Peyer's patch (tissue), 4 donors: ENCODE measurements around the gene HJV. TPM values are rescaled to one million over a fixed set of nuclear protein-coding genes. Genes with fewer than 3 reads are reported as not detected.

Experiments
- DNase-seq, 3 donors: peaks; one replicate each; pipeline ENCODE4 v3.0.0-alpha.2; 2017 to 2019
- H3K27ac ChIP-seq, 4 donors: fragments of 200-600 bp; sonication (generic); one replicate each; pipeline ENCODE4 v1.5.1; 2016 to 2019
- H3K27me3 ChIP-seq, 2 donors: fragments of 200-600 bp; sonication (generic); one replicate each; pipeline ENCODE4 v1.5.1; 2019
- H3K36me3 ChIP-seq, 3 donors: fragments of 200-600 bp; sonication (generic); one replicate each; pipeline ENCODE4 v1.5.1; 2016 to 2019
- H3K4me1 ChIP-seq, 4 donors: fragments of 200-600 bp; sonication (generic); one replicate each; pipeline ENCODE4 v1.5.1; 2016 to 2019
- H3K4me3 ChIP-seq, 4 donors: fragments of 200-600 bp; sonication (generic); 1 replicate in 3 of 4; 2 replicates in 1 of 4; pipeline ENCODE4 v1.5.1; 2016 to 2019; ENCODE audit warnings: mild to moderate bottlenecking in 1 of 4
- H3K9me3 ChIP-seq, 4 donors: fragments of 200-600 bp; sonication (generic); one replicate each; pipeline ENCODE4 v1.5.1; 2016 to 2019; ENCODE audit warnings: mild to moderate bottlenecking in 1 of 4
- CTCF ChIP-seq, 6 experiments: fragments of 450-650 bp in 4 of 6; fragments of 200-600 bp in 2 of 6; sonication (generic) in 1 of 6; IDR thresholded peaks; one replicate each; pipeline ENCODE4 v1.5.1; 2017 to 2019; ENCODE audit warnings: antibody characterized with exemption in 6 of 6, mild to moderate bottlenecking in 3 of 6, moderate library complexity in 1 of 6
- POLR2A ChIP-seq, 2 donors: fragments of 450-650 bp; IDR thresholded peaks; one replicate each; pipeline ENCODE4 v1.5.1; 2017; ENCODE audit warnings: antibody characterized with exemption in 2 of 2, mild to moderate bottlenecking in 2 of 2, moderate library complexity in 2 of 2
- total RNA-seq, 4 donors: library from RNA; depleted of rRNA; stranded (reverse); fragments of >200 nt; gene quantifications; one replicate each; pipeline ENCODE4 v1.1.0, GENCODE V29; 2016

Gene HJV
- total RNA-seq, 4 donors from 2014 or later: not detected

GRCh38 chr1:145985502-145986439, 35.8 kb downstream of the HJV start:
- no peak for TF ChIP-seq POLR2A (IDR thresholded peaks at IDR 0.05)
- no peak for TF ChIP-seq CTCF (IDR thresholded peaks at IDR 0.05)
- peak in 2 of 3 donors; percentile 27 to 62 for DNase-seq
- Histone ChIP-seq H3K36me3 (no peaks in the 10 kb centered on the region), H3K27me3 (no peaks in the 10 kb centered on the region), H3K9me3 (no peaks in the 10 kb centered on the region), H3K4me3 (peak overlapping the region in 1 of 4 donors; percentile 1), H3K27ac (peak overlapping the region; percentile 56 to 92 (median 88)), H3K4me1 (peaks cover 5 to 48% (median 32%) of the 10 kb centered on the region in 4 donors)

GRCh38 chr1:145985129-145985501, 36.4 kb downstream of the HJV start:
- H3K27ac ChIP-seq: peak overlapping the region; percentile 56 to 92 (median 88)
- TF ChIP-seq POLR2A (IDR thresholded peaks at IDR 0.05) (no peak), CTCF (IDR thresholded peaks at IDR 0.05) (no peak)
- H3K27me3 ChIP-seq: no peaks in the 10 kb centered on the region
- peaks cover 9 to 54% (median 37%) of the 10 kb centered on the region in 4 donors for H3K4me1 ChIP-seq
- H3K4me3 ChIP-seq: peak overlapping the region in 1 of 4 donors; percentile 1
- no peaks in the 10 kb centered on the region for H3K9me3 ChIP-seq
- no peaks in the 10 kb centered on the region for H3K36me3 ChIP-seq
- peak in 1 of 3 donors; percentile 48 for DNase-seq

GRCh38 chr1:145983960-145984830, 37.3 kb downstream of the HJV start:
- no peaks in the 10 kb centered on the region for H3K9me3 ChIP-seq
- no peak overlapping the region for H3K4me3 ChIP-seq
- H3K27me3 ChIP-seq: no peaks in the 10 kb centered on the region
- no peaks in the 10 kb centered on the region for H3K36me3 ChIP-seq
- DNase-seq: peak in 2 of 3 donors; percentile 79 to 87
- H3K4me1 ChIP-seq: peaks cover 9 to 62% (median 39%) of the 10 kb centered on the region in 4 donors
- peak overlapping the region; percentile 56 to 98 (median 89) for H3K27ac ChIP-seq
- no peak for TF ChIP-seq POLR2A (IDR thresholded peaks at IDR 0.05)
- TF ChIP-seq CTCF (IDR thresholded peaks at IDR 0.05): no peak

- peak overlapping the region; percentile 44 to 98 (median 89) for H3K27ac ChIP-seq
- peaks cover 9 to 72% (median 44%) of the 10 kb centered on the region in 4 donors for H3K4me1 ChIP-seq
- H3K27me3 ChIP-seq: no peaks in the 10 kb centered on the region
- TF ChIP-seq POLR2A (IDR thresholded peaks at IDR 0.05): no peak
- peak in 2 of 3 donors; percentile 20 to 54 for DNase-seq
- no peak overlapping the region for H3K4me3 ChIP-seq
- H3K9me3 ChIP-seq: no peaks in the 10 kb centered on the region
- H3K36me3 ChIP-seq: no peaks in the 10 kb centered on the region
Measured at GRCh38 chr1:145983206-145983675, 38.3 kb downstream of the HJV start.

GRCh38 chr1:145982010-145982723, 39.4 kb downstream of the HJV start:
- Histone ChIP-seq H3K4me3 (no peak overlapping the region), H3K9me3 (no peaks in the 10 kb centered on the region), H3K27me3 (no peaks in the 10 kb centered on the region), H3K36me3 (no peaks in the 10 kb centered on the region), H3K4me1 (peaks cover 15 to 83% (median 50%) of the 10 kb centered on the region in 4 donors), H3K27ac (peak overlapping the region; percentile 86 to 98 (median 92))
- TF ChIP-seq POLR2A (IDR thresholded peaks at IDR 0.05) (no peak), CTCF (IDR thresholded peaks at IDR 0.05) (no peak)
- DNase-seq: peak in 2 of 3 donors; percentile 16 to 50
